NCI-H2081 treated with DMSO at 0.1 percent for 48 hours (cell line): ENCODE measurements around the gene TOMM6.
"Not testable (repeated sequence)": the region's sequence is repeated elsewhere in the genome, so short reads cannot be mapped to it uniquely, and the experiment has no call there.

Source experiments
- DNase-seq: peaks from one replicate; lab custom pipeline; 2025; lab: John Stamatoyannopoulos, UW

The TOMM6 gene

DNA sequence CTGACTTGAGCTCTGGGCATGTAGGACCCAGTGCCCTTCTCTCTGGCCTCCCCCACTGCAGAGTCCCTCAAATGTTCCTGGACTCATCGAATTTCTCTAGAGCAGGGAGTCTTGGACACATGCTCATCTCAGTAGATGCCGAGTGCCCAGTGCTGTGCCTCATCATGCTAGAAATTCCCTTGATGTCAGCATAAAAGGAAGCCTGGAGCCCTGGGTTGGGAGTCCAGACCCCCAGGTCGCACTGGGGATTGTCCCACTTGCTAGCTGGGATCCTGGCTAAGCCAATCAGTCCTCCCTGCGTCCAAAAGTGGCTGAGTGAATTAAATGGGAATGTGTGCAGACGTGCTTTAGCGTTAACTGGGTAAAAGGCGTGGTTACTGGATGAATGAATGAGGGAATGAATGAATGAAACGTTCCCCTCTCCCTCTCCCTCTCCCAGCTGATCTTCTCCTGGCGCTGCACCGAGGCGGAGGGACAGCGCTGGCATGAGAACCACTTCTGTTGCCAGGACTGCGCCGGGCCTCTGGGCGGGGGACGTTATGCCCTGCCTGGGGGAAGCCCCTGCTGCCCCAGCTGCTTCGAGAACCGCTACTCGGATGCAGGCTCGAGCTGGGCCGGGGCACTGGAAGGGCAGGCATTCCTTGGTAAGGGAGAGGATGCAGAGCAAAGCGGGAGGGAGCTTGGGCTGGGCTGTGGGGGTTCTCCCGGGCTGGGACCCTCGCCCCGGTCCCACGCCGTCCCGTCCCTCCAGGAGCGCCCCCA lies 1.6 kb upstream of the TOMM6 start:
- no peak for DNase-seq

DNA sequence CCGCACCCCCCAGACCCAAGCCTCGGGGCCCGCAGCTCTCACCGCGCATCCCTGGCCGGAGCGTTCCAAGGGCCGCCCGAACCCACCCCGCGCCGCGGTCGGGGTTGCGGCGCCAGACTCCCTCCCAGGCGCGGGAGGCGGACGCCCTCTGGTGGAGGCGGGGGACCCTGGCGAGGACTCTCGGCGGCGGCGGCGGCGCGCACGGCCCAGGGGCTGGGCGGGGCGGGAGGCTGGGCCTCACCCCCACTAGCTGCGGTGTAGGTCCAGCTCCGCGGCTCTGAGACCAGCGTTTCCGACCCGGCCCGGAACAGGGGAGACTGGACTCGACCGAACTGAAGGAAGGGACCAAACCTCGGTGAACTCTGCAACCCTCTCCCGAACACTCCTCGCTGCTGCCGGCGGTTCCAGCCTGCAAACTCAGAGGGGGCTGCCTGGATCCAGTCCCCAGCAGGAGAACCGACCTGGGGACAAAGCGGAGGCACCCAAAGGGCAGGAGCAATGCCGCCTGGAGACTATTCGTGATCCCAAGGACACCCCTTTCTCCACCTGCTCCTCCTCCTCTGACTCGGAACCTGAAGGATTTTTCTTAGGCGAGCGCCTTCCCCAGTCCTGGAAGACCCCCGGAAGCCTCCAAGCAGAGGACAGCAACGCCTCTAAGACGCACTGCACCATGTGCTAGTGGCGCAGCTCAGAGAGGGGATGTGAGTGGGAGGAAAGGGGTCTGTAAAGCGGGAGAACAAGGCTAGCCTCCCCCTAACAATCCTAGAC lies 859 bp upstream of the TOMM6 start:
- no peak for DNase-seq

GRCh38 chr6:41789390-41789724 lies 1.9 kb downstream of the TOMM6 start:
- DNase-seq = no peak

GRCh38 chr6:41790045-41790444 lies 2.6 kb downstream of the TOMM6 start:
- DNase-seq = no peak

- no peak for DNase-seq
Observed at GRCh38 chr6:41791305-41791704, 3.8 kb downstream of the TOMM6 start.

- DNase-seq = no peak
Observed at GRCh38 chr6:41791984-41792383, 4.5 kb downstream of the TOMM6 start.

DNA sequence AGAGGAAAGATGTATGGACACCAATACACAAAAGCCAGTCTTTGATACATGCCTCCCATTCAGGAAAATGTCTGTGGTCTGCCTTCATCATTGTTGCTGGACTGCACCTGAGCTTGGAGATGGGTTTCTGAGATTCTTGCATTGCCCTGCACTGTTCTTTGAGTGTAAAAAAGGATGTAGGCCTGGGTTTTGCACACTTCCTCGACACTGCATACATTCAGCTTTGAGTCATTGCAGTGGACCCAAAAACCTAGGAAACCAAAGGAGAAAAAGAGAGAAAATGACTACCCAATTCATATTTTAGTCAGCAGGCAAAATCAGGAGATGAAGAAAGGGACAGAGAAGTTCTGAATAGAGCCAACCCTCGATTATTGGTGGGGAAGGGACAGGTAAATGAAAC lies 9.0 kb downstream of the TOMM6 start:
- DNase-seq = no peak

- DNase-seq = no peak
Observed at GRCh38 chr6:41798901-41799558, 11.5 kb downstream of the TOMM6 start.

DNA sequence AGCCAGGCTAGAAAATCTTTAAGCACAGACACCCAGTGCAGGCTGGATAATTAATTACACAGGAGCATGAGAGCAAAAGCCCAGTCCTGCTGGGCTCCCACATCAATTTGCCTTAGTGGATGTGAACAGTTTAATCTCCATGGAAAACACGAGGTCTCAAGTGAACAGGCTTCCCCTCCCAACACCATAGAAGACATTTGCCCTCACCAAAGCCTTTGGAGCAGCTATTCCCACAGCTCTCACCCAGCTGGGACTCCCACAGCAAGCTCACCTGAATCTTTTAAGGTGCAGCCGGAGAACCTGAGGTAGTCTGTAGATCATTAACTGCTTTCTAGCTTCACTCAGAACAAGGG lies 12.0 kb downstream of the TOMM6 start:
- DNase-seq = no peak

GRCh38 chr6:41801380-41801779 lies 13.9 kb downstream of the TOMM6 start:
- DNase-seq = no peak

DNA sequence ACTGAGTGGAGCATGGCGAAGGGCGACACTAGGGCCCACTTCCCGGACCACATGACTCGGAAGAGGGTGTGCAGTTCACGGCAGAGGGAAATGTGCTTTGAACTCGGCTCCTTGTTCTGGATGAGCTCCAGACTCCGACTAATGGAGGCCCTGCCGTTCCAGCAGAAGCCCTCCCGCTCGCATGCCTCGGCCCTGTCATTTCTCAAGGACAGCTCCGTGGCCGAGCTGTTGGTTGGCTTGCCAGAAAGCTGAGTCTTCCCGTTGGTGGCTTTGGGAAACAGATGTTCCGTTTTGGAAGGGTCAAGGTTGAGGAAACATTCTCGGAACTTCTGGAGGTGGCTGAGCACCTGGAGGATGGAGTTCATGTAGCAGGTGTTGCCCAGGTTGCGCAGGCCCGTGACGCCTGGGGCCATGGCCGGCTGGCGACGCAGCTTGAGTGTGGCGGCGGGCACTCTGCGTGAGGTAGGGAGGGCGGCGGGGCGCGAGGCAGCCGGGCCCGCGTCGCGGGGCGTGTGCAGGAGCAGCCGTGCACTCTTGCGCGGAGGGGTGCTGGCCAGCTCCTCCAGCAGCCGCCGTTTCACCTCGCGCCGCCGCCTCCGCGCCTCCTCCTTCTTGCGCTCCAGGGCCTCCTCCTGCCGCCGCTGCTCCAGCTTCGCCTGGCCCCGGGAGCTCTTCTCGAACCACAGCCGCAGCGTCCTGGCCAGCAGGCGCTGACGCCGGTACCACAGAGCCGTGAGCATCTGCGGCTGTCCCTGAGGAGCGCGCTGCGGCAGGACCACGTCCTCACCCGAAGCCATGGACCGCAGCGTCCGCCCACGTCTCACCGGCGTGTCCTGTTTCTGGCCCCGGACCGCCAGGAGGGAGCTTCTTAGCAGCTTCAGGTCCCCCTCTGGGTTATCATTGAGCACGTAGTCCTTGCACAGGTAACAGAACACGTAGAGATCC lies 18.6 kb downstream of the TOMM6 start:
- DNase-seq = no peak

DNA sequence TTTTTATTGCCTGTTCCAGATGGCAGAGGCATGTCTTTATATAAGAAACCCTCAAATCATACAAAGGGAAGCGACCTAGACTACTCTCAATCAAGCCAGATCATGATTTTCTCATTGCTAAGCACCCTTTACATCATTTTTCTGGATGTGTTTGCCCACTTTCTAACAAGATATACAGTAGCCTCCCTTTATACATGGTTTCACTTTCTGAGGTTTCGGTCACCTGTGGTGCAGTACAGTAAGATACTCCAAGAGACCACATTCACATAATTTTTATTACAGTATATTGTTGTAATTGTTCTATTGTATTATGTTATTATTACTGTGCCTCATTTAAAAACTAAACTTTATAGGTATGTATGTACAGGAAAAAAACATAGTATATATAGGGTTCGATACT lies 23.6 kb downstream of the TOMM6 start:
- DNase-seq = no peak

DNA sequence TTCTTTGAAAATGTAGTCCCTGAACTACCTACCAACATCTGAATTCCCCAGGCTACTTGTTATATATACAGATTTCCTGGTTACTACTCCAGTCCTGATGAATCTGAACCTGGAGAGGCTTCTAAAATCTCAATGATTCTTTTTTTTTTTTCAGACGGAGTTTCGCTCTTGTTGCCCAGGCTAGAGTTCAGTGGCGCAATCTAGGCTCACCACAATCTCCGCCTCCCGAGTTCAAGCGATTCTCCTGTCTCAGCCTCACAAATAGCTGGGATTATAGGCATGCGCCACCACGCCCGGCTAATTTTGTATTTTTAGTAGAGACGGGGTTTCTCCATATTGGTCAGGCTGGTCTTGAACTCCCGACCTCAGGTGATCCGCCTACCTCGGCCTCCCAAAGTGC lies 24.5 kb downstream of the TOMM6 start:
- not testable (repeated sequence) for DNase-seq

GRCh38 chr6:41813469-41813868 lies 26.0 kb downstream of the TOMM6 start:
- no peak for DNase-seq

DNA sequence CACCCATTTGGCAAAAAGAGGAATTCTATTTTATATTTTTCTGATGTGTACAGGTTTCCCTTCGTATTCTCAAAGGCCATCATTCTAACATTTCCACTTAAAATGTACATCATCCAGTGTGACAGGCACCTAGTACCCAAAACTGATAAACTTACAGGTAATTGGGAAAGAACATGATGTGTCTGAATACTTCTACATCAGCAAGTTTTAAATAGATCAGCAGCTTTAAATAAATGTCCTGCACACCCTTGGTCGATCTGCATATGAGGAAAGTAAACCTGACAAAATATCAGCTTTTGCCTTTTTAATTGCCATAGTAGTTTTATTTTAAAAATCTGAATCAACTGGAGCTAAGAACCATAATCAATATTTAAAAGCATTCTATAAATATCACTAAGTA lies 26.5 kb downstream of the TOMM6 start:
- DNase-seq = no peak

DNA sequence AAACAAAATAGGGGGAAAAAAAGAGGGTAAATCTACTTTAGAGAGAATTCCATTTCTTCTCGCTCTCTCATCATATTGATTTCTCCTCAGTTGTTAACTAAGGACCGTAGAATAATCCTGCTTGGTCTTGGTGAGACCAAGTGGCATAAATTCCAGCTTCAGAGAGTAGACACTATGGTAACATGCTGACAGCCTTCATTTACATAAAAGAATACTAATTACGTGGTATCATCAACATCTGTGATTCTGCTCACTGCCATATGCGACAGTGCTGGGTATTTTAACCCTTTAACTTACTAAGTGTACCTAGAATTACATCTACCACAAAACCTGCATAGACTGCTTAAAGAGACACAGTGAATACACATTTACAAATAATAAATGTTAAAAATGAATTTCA lies 27.1 kb downstream of the TOMM6 start:
- no peak for DNase-seq

- no peak for DNase-seq
Observed at GRCh38 chr6:41815587-41815986, 28.1 kb downstream of the TOMM6 start.

GRCh38 chr6:41818271-41819054 lies 31.0 kb downstream of the TOMM6 start:
- DNase-seq = no peak

- DNase-seq = no peak
Observed at GRCh38 chr6:41821266-41821665, 33.8 kb downstream of the TOMM6 start.

GRCh38 chr6:41822021-41822420 lies 34.5 kb downstream of the TOMM6 start:
- DNase-seq = no peak

GRCh38 chr6:41823178-41823577 lies 35.7 kb downstream of the TOMM6 start:
- DNase-seq = no peak
